Astrocyte (in vitro differentiated cells and primary cell): Measurements from ENCODE around the gene CUEDC1. TPM values are rescaled to one million over a fixed set of nuclear protein-coding genes. Genes with fewer than 3 reads are reported as not detected.

Source experiments
- DNase-seq: peaks from one replicate; pipeline ENCODE4 v3.0.0-alpha.2; 2010; ENCODE audit warnings: low read depth
- FAIRE-seq: peaks from 2 replicates; lab custom pipeline; 2011; peaks lifted over from hg19 to GRCh38; lab: Jason Lieb, UNC
- H2AFZ ChIP-seq: 2 replicates; pipeline ENCODE4 v1.6.0; 2012; ENCODE audit warnings: low read depth, low read length, inconsistent platforms
- H3K27ac ChIP-seq: 2 replicates; pipeline ENCODE4 v1.5.1; 2011; ENCODE audit warnings: low read depth, low read length, inconsistent platforms
- H3K27me3 ChIP-seq: 2 replicates; pipeline ENCODE4 v1.6.0; 2011; ENCODE audit warnings: low read length, inconsistent platforms; ENCODE audit not compliant: insufficient read depth
- H3K36me3 ChIP-seq: 2 replicates; pipeline ENCODE4 v1.5.1; 2011; ENCODE audit warnings: low read length, inconsistent platforms; ENCODE audit not compliant: insufficient read depth
- H3K4me1 ChIP-seq: 2 replicates; pipeline ENCODE4 v1.5.1; 2011; ENCODE audit warnings: low read length, inconsistent platforms; ENCODE audit not compliant: insufficient read depth
- H3K4me2 ChIP-seq: 2 replicates; pipeline ENCODE4 v1.6.0; 2012; ENCODE audit warnings: low read length, inconsistent platforms
- H3K4me3 ChIP-seq: 2 replicates; pipeline ENCODE4 v1.5.1; 2011; ENCODE audit warnings: low read depth, mild to moderate bottlenecking, low read length, inconsistent platforms; ENCODE audit not compliant: insufficient read depth
- H3K79me2 ChIP-seq: 2 replicates; pipeline ENCODE4 v1.6.0; 2012; ENCODE audit warnings: mild to moderate bottlenecking, low read length, inconsistent platforms; ENCODE audit not compliant: insufficient read depth
- H3K9ac ChIP-seq: 2 replicates; pipeline ENCODE4 v1.6.0; 2012; ENCODE audit warnings: mild to moderate bottlenecking, low read length, inconsistent platforms
- H3K9me3 ChIP-seq: 2 replicates; pipeline ENCODE4 v1.5.1; 2012; ENCODE audit warnings: low read depth, mild to moderate bottlenecking, low read length, inconsistent platforms; ENCODE audit not compliant: insufficient read depth
- H4K20me1 ChIP-seq: 2 replicates; pipeline ENCODE4 v1.6.0; 2012; ENCODE audit warnings: low read length, inconsistent platforms; ENCODE audit not compliant: insufficient read depth
- H3K27ac Mint-ChIP-seq: one replicate; pipeline ENCODE4 v1.8.0; 2021; ENCODE audit warnings: mild to moderate bottlenecking, mixed read lengths; ENCODE audit not compliant: unreplicated experiment
- H3K27me3 Mint-ChIP-seq: one replicate; pipeline ENCODE4 v1.8.0; 2021; ENCODE audit warnings: low read depth, mixed read lengths; ENCODE audit not compliant: unreplicated experiment
- H3K36me3 Mint-ChIP-seq: one replicate; pipeline ENCODE4 v1.8.0; 2021; ENCODE audit warnings: low read depth, mixed read lengths; ENCODE audit not compliant: unreplicated experiment
- H3K4me1 Mint-ChIP-seq: one replicate; pipeline ENCODE4 v1.8.0; 2021; ENCODE audit warnings: low read depth, mixed read lengths; ENCODE audit not compliant: unreplicated experiment
- H3K4me3 Mint-ChIP-seq: one replicate; pipeline ENCODE4 v1.8.0; 2021; ENCODE audit warnings: mild to moderate bottlenecking, moderate library complexity, mixed read lengths; ENCODE audit not compliant: unreplicated experiment
- H3K9me3 Mint-ChIP-seq: one replicate; pipeline ENCODE4 v1.8.0; 2021; ENCODE audit warnings: mild to moderate bottlenecking, mixed read lengths; ENCODE audit not compliant: unreplicated experiment
- CTCF ChIP-seq: IDR thresholded peaks from 2 replicates; pipeline ENCODE4 v1.5.1; 2011; ENCODE audit warnings: low read depth, mild to moderate bottlenecking, inconsistent platforms, low read length, moderate library complexity; ENCODE audit not compliant: insufficient read depth
- EZH2 ChIP-seq: IDR thresholded peaks from 2 replicates; pipeline ENCODE4 v1.6.1; 2012; ENCODE audit warnings: mild to moderate bottlenecking, low read length, inconsistent platforms; ENCODE audit not compliant: insufficient read depth
- total RNA-seq: library from RNA; stranded (reverse); gene quantifications from 2 replicates; pipeline ENCODE4 v1.2.1, GENCODE V29; 2021

The CUEDC1 gene
- total RNA-seq, 1 donor from 2014 or later: 43.7 TPM

DNA sequence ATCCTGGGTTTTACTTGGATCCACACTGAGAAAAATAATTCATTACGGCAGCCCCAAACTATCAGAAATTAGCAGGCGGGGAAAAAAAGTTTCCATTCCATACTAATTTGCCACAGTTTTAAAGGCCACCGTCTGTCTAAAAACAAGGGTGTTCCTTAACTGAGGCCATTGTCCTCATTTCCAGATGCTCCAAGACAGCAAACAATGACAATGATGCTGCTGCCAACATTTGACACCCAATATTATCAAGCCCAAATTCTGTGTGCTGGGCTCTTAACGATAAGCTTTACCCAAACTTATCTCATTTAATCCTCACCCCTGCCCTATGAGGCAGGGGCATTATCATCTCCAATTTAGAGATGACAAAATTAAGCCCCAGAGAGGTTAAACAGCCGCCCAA lies 26.3 kb downstream of the CUEDC1 start:
- H4K20me1 ChIP-seq: peaks cover 76% of the 10 kb centered on the region
- H3K4me2 ChIP-seq: no peak overlapping the region
- peaks cover 38% of the 10 kb centered on the region for H3K4me1 Mint-ChIP-seq
- peaks cover 24% of the 10 kb centered on the region for H3K4me1 ChIP-seq
- peaks cover 2% of the 10 kb centered on the region for H3K9me3 Mint-ChIP-seq
- TF ChIP-seq CTCF: no peak
- TF ChIP-seq EZH2: no peak
- no peak overlapping the region for H3K27ac Mint-ChIP-seq
- no peak overlapping the region for H2AFZ ChIP-seq
- FAIRE-seq (no peak), DNase-seq (no peak)
- no peak overlapping the region for H3K4me3 Mint-ChIP-seq
- H3K36me3 Mint-ChIP-seq: peaks cover 2% of the 10 kb centered on the region
- H3K4me3 ChIP-seq: no peak overlapping the region
- peaks cover 69% of the 10 kb centered on the region for H3K79me2 ChIP-seq
- H3K36me3 ChIP-seq: no peaks in the 10 kb centered on the region
- no peak overlapping the region for H3K27ac ChIP-seq
- H3K27me3 ChIP-seq: no peaks in the 10 kb centered on the region
- no peak overlapping the region for H3K9ac ChIP-seq
- H3K9me3 ChIP-seq: no peaks in the 10 kb centered on the region
- H3K27me3 Mint-ChIP-seq: no peaks in the 10 kb centered on the region

DNA sequence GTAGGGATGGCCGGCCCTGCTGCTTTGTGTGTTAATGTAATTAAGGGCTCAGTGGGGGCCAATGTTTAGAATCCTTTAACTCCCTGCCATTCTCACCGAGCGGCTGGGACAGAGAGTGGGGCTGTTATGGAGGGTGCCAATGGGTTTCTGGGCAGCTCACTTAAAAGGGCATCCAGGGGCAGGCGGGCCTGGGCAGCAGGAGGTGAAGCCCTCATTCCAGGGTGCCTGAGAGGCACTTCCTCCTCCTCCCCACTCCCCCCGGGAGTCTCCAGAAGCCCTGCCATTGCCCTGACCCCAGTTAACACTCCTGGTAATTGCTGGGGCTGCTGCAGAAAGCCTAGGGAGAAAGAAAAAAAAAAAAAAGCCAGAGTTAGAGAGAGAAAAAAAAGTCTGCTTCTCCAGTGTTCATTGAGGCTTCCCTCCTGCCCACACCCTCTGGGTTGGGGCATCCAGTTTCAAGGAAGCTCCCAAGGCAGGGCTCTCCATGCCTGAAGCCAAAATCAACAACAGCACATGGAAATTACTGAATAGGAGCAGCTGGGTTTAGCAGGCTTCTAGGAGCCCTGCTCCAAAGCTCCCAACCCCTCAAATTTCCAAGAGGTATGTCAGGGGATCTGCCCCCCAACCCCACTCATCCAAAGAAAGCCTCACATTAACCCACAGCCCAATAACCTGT lies 28.0 kb downstream of the CUEDC1 start:
- Histone ChIP-seq H3K79me2 (peaks cover 67% of the 10 kb centered on the region), H3K9me3 (no peaks in the 10 kb centered on the region), H3K27ac (no peak overlapping the region), H3K9ac (peak overlapping the region; percentile 5), H3K4me1 (peaks cover 21% of the 10 kb centered on the region), H4K20me1 (peaks cover 68% of the 10 kb centered on the region), H3K4me3 (no peak overlapping the region), H2AFZ (no peak overlapping the region), H3K4me2 (peak overlapping the region; percentile 54), H3K36me3 (no peaks in the 10 kb centered on the region), H3K27me3 (no peaks in the 10 kb centered on the region)
- no peaks in the 10 kb centered on the region for H3K27me3 Mint-ChIP-seq
- peaks cover 2% of the 10 kb centered on the region for H3K36me3 Mint-ChIP-seq
- TF ChIP-seq EZH2 (no peak), CTCF (no peak)
- DNase-seq (peak; percentile 72), FAIRE-seq (no peak)
- H3K4me3 Mint-ChIP-seq: peak overlapping the region; percentile 34
- peaks cover 2% of the 10 kb centered on the region for H3K9me3 Mint-ChIP-seq
- peak overlapping the region; percentile 41 for H3K27ac Mint-ChIP-seq
- peaks cover 29% of the 10 kb centered on the region for H3K4me1 Mint-ChIP-seq

- Histone ChIP-seq H3K4me1 (peaks cover 21% of the 10 kb centered on the region), H4K20me1 (peaks cover 63% of the 10 kb centered on the region)
These were observed 28.5 kb downstream of the CUEDC1 start for GRCh38 chr17:57926723-57927047.

More at GRCh38 chr17:57926723-57927047, 28.5 kb downstream of the CUEDC1 start:
- Histone ChIP-seq H3K4me3 (no peak overlapping the region), H3K36me3 (no peaks in the 10 kb centered on the region), H3K4me2 (peak overlapping the region; percentile 54), H3K9me3 (no peaks in the 10 kb centered on the region), H3K27me3 (no peaks in the 10 kb centered on the region), H3K79me2 (peaks cover 64% of the 10 kb centered on the region), H3K9ac (peak overlapping the region; percentile 5), H2AFZ (no peak overlapping the region), H3K27ac (no peak overlapping the region)
- H3K36me3 Mint-ChIP-seq: peaks cover 2% of the 10 kb centered on the region
- no peaks in the 10 kb centered on the region for H3K9me3 Mint-ChIP-seq
- H3K4me1 Mint-ChIP-seq: peaks cover 32% of the 10 kb centered on the region
- no peak for TF ChIP-seq EZH2
- TF ChIP-seq CTCF: no peak
- FAIRE-seq (no peak), DNase-seq (no peak)
- no peaks in the 10 kb centered on the region for H3K27me3 Mint-ChIP-seq
- H3K4me3 Mint-ChIP-seq: peak overlapping the region; percentile 34
- H3K27ac Mint-ChIP-seq: peak overlapping the region; percentile 41
